Measurements from ENCODE around the gene ARHGEF26.

ARHGEF26 gene

DNA sequence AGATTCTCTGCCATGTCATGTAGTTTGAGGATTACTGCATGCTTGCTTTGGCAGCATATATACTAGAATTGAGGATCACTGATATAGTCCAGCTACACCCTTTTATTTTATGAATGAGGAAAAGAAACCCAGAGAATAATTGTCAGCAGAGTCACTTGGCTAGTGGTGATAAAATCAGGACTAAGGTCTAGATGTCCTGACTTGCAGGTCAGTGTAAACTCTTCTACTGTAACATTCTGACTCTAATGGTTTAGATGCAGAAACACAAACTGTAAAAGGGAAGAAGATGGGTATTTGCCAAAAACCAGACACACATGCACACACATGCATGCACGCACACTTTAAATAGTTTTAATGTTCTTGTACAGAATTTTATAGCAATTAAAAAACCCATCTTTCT, 97.5 kb downstream of the ARHGEF26 start:
- no peak for DNase-seq

GRCh38 chr3:154220462-154220861, 99.3 kb downstream of the ARHGEF26 start:
- no peak for DNase-seq

GRCh38 chr3:154223519-154223918, 102.3 kb downstream of the ARHGEF26 start:
- DNase-seq = no peak

- DNase-seq = no peak
Observed at GRCh38 chr3:154224366-154224765, 103.2 kb downstream of the ARHGEF26 start.

- DNase-seq = no peak
Observed at GRCh38 chr3:154224866-154225265, 103.7 kb downstream of the ARHGEF26 start.

GRCh38 chr3:154225536-154225935, 104.3 kb downstream of the ARHGEF26 start:
- DNase-seq = no peak

DNA sequence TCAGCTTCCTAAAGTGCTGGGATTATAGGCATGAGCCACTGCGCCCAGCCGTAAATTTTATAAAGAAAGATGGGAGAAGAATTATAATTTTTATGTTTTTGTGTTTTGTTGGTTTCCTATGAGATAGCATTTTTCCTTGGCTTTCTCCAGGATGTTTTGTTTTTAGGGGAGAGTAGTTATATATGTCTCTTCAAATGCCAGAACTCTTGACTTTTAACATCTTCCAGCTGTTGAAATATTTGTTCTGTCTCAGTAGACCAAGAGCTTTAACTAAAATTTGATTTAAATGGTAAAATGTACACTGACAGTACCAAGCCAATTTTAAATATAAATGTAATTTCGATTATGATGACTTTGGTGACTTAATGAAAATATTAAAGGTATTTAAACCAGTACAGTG, 106.3 kb downstream of the ARHGEF26 start:
- no peak for DNase-seq

DNA sequence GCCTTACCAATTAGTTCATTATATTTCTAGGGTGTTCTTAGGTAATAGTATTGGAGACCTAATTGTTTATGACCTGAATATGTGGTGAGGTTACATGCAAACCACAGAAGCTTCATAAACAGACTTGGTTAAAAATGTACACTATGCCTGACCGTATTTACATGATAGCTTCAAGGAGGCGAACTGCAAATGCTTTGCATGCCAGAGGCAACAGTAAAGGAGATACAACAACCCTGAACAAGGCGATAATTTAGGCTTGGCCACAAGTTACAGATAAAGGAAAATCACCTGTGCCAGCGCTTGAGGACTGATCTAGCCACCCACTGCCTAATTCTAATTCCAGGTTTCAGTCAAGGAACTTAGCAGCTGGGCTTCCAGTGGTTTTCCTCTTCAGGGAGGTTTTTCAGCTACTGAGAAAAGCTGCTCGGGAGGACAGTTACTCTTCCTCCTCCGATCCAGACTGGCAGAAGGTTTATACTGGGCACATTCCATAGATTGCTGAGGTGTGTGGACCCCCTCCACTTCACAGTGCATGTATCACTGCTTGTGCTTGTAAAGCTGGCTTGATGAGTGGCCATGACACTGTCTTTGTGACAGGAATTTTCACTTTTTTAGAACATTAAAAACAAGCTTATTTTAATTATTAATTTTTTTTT, 107.5 kb downstream of the ARHGEF26 start:
- DNase-seq = no peak

DNA sequence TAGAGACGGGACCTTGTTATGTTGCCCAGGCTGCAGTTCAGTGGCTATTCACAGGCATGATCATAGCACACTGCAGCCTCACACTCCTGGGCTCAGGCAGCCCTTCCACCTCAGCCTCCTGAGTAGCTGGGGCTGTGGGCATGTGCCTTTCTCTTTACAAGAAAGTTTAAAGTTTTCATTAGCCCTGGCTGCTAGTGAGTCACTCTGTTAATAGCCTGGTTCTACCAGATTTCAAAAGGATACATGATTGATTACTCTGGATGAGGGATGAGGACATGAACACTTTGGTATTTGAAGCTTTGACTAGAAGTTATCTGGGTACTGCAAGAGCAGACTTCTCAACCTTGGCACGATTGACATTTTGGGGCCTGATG, 108.0 kb downstream of the ARHGEF26 start:
- DNase-seq = no peak

- DNase-seq = no peak
Observed at GRCh38 chr3:154235330-154235729, 114.1 kb downstream of the ARHGEF26 start.

DNA sequence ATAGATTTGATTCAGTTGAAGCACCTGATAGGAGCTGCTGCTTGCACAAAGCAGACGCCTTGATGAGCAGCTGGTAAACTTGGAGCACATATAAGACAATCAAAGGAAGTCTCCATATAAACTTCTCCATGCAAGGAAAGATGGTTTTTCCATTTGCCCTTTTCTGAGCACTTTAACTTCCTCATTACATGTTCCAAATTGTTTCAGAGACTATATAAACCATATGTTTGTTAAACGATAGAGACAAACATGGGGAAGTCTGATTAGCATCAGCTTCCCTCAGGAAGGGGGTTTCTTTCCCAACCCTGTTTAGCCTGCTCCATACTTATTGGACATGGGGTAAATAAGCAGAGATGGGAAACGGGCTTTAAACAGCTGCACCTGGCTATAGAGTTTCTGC, 115.1 kb downstream of the ARHGEF26 start:
- no peak for DNase-seq

DNA sequence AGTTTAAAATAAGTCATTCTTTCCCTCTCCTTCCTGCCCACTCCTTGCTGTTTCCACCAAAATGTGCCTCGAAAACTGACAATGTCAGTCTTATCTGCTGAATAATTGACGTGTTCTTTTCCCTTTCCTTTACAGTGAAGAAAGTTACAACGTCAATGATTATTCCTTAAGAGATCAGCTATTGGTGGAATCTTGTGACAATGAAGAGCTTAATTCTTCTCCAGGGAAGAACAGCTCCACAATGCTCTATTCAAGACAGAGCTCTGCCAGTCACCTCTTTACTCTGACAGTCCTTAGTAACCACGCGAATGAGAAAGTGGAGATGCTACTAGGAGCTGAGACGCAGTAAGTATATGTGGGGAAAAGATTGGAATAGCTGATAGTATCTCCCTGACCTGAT, 119.0 kb downstream of the ARHGEF26 start:
- DNase-seq = no peak

- no peak for DNase-seq
Observed at GRCh38 chr3:154241496-154241895, 120.3 kb downstream of the ARHGEF26 start.

- no peak for DNase-seq
Observed at GRCh38 chr3:154242766-154243165, 121.6 kb downstream of the ARHGEF26 start.

- no peak for DNase-seq
Observed at GRCh38 chr3:154243353-154243752, 122.2 kb downstream of the ARHGEF26 start.

DNA sequence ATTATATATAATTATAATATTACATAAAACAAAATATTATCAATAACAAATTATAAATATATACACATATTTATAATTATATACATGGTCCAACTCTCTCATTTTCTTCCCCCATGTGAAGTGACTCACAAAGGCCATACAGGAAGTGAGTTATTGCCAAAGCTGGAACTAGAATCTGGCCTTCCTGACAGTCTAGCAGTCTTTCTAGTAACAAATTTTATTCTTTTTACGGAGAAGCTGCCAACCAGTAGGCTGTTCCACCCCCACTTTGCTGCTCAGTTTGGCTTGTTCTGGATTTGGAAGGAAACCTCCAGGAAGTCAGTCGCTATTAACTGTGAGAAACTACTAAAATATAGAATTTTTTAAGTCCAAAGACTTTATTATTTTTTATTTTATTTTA, 123.5 kb downstream of the ARHGEF26 start:
- DNase-seq = no peak

- DNase-seq = no peak
Observed at GRCh38 chr3:154247806-154248415, 126.7 kb downstream of the ARHGEF26 start.

- DNase-seq = no peak
Observed at GRCh38 chr3:154250291-154250690, 129.1 kb downstream of the ARHGEF26 start.

DNA sequence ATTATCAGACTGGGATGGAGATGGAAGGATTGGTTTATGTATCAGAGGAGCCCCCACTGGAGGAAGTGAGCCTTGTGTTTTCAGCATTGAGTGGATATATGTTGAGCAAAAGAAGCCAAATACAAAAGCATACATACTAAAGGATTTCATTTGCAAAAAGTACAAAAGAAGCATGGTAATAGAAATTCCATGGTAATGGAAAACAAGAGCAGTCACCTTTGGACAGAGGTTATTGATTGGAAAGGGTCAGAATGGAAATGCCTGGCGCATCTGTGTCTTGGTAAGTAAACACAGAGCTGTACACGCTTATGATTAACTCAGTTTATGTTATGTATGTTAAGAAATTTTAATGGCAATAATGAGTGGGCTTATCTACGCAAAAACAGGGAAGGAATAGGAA, 130.4 kb downstream of the ARHGEF26 start:
- no peak for DNase-seq

- DNase-seq = peak; percentile 67 to 72
Observed at GRCh38 chr3:154252759-154253638, 131.8 kb downstream of the ARHGEF26 start.

DNA sequence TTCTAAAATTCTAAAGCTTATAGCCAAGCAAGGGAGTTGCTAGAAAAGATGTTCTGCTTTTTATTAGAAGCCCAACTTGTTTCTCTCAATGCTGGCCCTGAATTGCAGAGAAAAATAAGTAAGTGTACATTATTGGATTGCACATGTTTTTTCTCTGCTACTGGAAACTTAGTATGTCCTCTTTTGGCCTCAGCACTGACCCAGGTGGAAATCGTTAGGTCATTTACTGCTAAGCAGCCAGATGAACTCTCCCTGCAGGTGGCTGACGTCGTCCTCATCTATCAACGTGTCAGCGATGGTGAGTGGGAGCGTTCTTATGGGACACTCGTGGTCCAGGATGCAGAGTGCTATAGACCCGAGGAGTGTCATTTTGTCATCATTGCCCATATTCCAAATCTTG, 133.3 kb downstream of the ARHGEF26 start:
- DNase-seq = no peak

- DNase-seq = no peak
Observed at GRCh38 chr3:154273381-154273780, 152.2 kb downstream of the ARHGEF26 start.

DNA sequence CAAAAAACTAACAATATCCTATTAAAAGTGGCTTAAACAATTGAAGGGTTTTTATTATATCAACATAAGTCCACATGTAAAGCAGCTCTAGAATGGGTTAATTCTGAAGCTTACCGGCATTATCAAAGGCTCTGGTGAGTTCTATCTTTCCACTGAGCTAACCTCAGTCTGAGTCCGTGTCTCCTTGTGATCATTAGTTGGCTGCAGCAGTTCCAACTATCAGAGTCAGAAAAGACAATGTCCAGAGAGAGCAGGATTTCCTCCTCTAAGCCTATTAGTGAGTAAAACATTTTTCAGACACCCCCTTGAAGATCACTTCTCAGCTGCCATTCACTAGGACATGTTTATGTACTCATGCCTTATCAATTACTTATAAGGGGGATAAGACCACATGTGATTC, 153.2 kb downstream of the ARHGEF26 start:
- DNase-seq = no peak

- DNase-seq = no peak
Observed at GRCh38 chr3:154275292-154275691, 154.1 kb downstream of the ARHGEF26 start.
